ENCODE results near the gene PLXNB2.

PLXNB2 gene

DNA sequence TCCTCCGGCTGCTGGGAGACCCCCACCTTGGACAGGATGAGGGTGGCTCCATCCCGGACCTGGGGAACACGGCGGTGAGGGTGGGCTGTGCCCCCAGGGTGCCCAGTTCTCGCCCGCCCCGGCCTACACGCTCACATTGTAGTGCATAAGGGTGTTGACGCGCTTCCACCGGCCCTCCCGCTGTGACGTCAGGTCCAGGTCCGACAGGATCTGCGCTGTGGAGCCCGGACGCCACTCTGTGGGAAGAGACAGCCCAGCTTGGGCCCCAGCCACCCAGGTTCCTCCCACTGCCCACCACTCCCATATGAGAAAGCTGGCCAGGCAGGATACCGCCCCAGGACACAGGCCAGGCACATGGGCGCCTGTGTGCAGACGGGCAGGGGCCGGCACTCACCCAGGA is 29.0 kb downstream of the PLXNB2 start:
- no peaks in the 10 kb centered on the region for H3K36me3 ChIP-seq (replicated peaks; ENCODE audit: insufficient read depth, low read length)
- no peaks in the 10 kb centered on the region for H4K20me1 ChIP-seq (ENCODE audit: insufficient read depth, low read length)
- no peak for DNase-seq
- no peaks in the 10 kb centered on the region for H3K79me2 ChIP-seq (ENCODE audit: low read length)
- TF ChIP-seq, protein P1, sequence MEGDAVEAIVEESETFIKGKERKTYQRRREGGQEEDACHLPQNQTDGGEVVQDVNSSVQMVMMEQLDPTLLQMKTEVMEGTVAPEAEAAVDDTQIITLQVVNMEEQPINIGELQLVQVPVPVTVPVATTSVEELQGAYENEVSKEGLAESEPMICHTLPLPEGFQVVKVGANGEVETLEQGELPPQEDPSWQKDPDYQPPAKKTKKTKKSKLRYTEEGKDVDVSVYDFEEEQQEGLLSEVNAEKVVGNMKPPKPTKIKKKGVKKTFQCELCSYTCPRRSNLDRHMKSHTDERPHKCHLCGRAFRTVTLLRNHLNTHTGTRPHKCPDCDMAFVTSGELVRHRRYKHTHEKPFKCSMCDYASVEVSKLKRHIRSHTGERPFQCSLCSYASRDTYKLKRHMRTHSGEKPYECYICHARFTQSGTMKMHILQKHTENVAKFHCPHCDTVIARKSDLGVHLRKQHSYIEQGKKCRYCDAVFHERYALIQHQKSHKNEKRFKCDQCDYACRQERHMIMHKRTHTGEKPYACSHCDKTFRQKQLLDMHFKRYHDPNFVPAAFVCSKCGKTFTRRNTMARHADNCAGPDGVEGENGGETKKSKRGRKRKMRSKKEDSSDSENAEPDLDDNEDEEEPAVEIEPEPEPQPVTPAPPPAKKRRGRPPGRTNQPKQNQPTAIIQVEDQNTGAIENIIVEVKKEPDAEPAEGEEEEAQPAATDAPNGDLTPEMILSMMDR (IDR thresholded peaks at IDR 0.05; ENCODE audit: low read length) = no peak
- no peak for TF ChIP-seq EZH2phosphoT487 (IDR thresholded peaks at IDR 0.05; ENCODE audit: low read length)
- TF ChIP-seq EZH2 (optimal IDR thresholded peaks at IDR 0.05; ENCODE audit: low read depth, low read length) = no peak
- H3F3A ChIP-seq (ENCODE audit: insufficient read depth, low read length) = peaks cover 4% of the 10 kb centered on the region; the same call in 1 of the 2 replicates
- no peak overlapping the region for H2AFZ ChIP-seq (ENCODE audit: low read length)
- H3K9me3 ChIP-seq (replicated peaks; ENCODE audit: insufficient read depth, low read length) = no peaks in the 10 kb centered on the region
- no peak overlapping the region for H3K27ac ChIP-seq (ENCODE audit: low read length)
- 0 out of 2 replicates have a peak, but pooled peaks cover 7% of the 10 kb centered on the region for H3K4me1 ChIP-seq (ENCODE audit: low read length)
- no peaks in the 10 kb centered on the region for H3K27me3 ChIP-seq (replicated peaks; ENCODE audit: insufficient read depth, low read length)
- no peak overlapping the region for H3K9ac ChIP-seq (ENCODE audit: low read length)
- H3K4me3 ChIP-seq (ENCODE audit: low read length) = no peak overlapping the region
- no peaks in the 10 kb centered on the region for H3K9me2 ChIP-seq (replicated peaks; ENCODE audit: insufficient read depth, low read length)
- no peak overlapping the region for H3K4me2 ChIP-seq (ENCODE audit: low read depth, low read length)

DNA sequence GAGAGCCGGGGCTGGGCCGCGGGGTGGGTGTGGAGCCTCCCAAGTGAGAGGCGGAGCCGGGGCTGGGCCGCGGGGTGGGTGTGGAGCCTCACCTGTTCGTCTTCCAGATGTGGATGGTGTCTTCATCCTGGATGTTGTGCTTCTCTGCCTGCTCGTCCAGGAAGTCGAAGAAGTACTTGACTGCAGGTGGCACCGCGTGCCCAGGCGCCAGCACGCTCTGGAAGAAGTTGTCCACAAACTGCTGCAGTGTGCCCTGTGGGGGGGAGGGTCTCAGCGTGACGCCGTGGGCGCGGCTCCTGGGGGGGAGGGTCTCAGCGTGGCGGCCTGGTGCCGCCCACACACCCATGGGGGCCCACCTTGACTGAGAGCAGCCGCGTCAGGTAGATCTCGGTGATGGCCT is 29.7 kb downstream of the PLXNB2 start:
- Histone ChIP-seq H3K36me3 (replicated peaks; ENCODE audit: insufficient read depth, low read length) (no peaks in the 10 kb centered on the region), H3K9ac (ENCODE audit: low read length) (no peak overlapping the region), H3K27ac (ENCODE audit: low read length) (no peak overlapping the region), H3F3A (ENCODE audit: insufficient read depth, low read length) (peaks cover 4% of the 10 kb centered on the region; the same call in 1 of the 2 replicates), H3K4me1 (ENCODE audit: low read length) (0 out of 2 replicates have a peak, but pooled peaks cover 7% of the 10 kb centered on the region), H3K4me3 (ENCODE audit: low read length) (no peak overlapping the region), H3K4me2 (ENCODE audit: low read depth, low read length) (no peak overlapping the region), H3K9me3 (replicated peaks; ENCODE audit: insufficient read depth, low read length) (no peaks in the 10 kb centered on the region), H3K79me2 (ENCODE audit: low read length) (no peaks in the 10 kb centered on the region), H3K9me2 (replicated peaks; ENCODE audit: insufficient read depth, low read length) (no peaks in the 10 kb centered on the region), H2AFZ (ENCODE audit: low read length) (no peak overlapping the region), H3K27me3 (replicated peaks; ENCODE audit: insufficient read depth, low read length) (peaks cover 1% of the 10 kb centered on the region; the same call in 1 of the 2 replicates), H4K20me1 (ENCODE audit: insufficient read depth, low read length) (no peaks in the 10 kb centered on the region)
- TF ChIP-seq, protein P1 (IDR thresholded peaks at IDR 0.05; ENCODE audit: low read length) = no peak
- TF ChIP-seq EZH2phosphoT487 (IDR thresholded peaks at IDR 0.05; ENCODE audit: low read length) (no peak), EZH2 (optimal IDR thresholded peaks at IDR 0.05; ENCODE audit: low read depth, low read length) (no peak)
- DNase-seq = no peak

DNA sequence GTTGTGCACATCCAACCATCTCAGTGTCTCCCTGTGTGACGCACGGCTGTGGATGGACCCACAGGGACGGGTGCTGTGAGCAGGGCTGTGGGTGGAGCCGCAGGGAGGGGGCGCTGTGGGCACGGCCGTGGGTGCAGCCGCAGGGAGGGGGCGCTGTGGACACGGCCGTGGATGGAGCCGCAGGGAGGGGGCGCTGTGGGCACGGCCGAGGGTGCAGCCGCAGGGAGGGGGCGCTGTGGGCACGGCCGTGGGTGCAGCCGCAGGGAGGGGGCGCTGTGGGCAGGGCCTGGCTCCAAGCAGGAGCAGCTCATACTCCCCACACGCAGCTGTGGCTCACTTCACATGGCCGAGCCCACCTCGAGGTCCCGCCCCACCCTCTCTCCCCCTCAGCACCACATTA is 31.3 kb downstream of the PLXNB2 start:
- H3K4me1 ChIP-seq (ENCODE audit: low read length) = peaks cover 11% of the 10 kb centered on the region; the same call in 1 of the 2 replicates
- TF ChIP-seq, protein P1 (IDR thresholded peaks at IDR 0.05; ENCODE audit: low read length) = peak; percentile 100
- TF ChIP-seq EZH2 (optimal IDR thresholded peaks at IDR 0.05; ENCODE audit: low read depth, low read length) (no peak), EZH2phosphoT487 (IDR thresholded peaks at IDR 0.05; ENCODE audit: low read length) (no peak)
- H3K4me2 ChIP-seq (ENCODE audit: low read depth, low read length) = peak overlapping the region; percentile 50
- no peaks in the 10 kb centered on the region for H3K9me2 ChIP-seq (replicated peaks; ENCODE audit: insufficient read depth, low read length)
- no peak overlapping the region for H3K27ac ChIP-seq (ENCODE audit: low read length)
- no peaks in the 10 kb centered on the region for H3K36me3 ChIP-seq (replicated peaks; ENCODE audit: insufficient read depth, low read length)
- H3F3A ChIP-seq (ENCODE audit: insufficient read depth, low read length) = peaks cover 4% of the 10 kb centered on the region; the same call in 1 of the 2 replicates
- DNase-seq = peak; percentile 95
- no peaks in the 10 kb centered on the region for H3K79me2 ChIP-seq (ENCODE audit: low read length)
- no peak overlapping the region for H3K9ac ChIP-seq (ENCODE audit: low read length)
- H3K4me3 ChIP-seq (ENCODE audit: low read length) = peak overlapping the region; percentile 12; the same call in 1 of the 2 replicates
- no peaks in the 10 kb centered on the region for H4K20me1 ChIP-seq (ENCODE audit: insufficient read depth, low read length)
- H2AFZ ChIP-seq (ENCODE audit: low read length) = no peak overlapping the region
- no peaks in the 10 kb centered on the region for H3K9me3 ChIP-seq (replicated peaks; ENCODE audit: insufficient read depth, low read length)
- H3K27me3 ChIP-seq (replicated peaks; ENCODE audit: insufficient read depth, low read length) = peaks cover 12% of the 10 kb centered on the region
